HepG2 (cell line): Measurements from ENCODE around the gene SMARCD1. TPM values are rescaled to one million over a fixed set of nuclear protein-coding genes. Genes with fewer than 3 reads are reported as not detected.

ENCODE experiments used
- FIP1L1 ChIP-seq: fragments of 200-400 bp; formaldehyde crosslinking; IDR thresholded peaks from 2 replicates; pipeline ENCODE4 v1.6.1; 2018; ENCODE audit warnings: low read depth, mild to moderate bottlenecking, low read length, moderate library complexity, borderline replicate concordance; ENCODE audit not compliant: insufficient read depth
- GATA4 ChIP-seq: sonication (generic); IDR thresholded peaks from 2 replicates; pipeline ENCODE4 v1.6.1; 2016; ENCODE audit warnings: antibody characterized with exemption, low read depth, borderline replicate concordance
- HNF4A ChIP-seq: sonication (generic); formaldehyde crosslinking; IDR thresholded peaks from 2 replicates; pipeline ENCODE4 v1.4.0; 2020; ENCODE audit warnings: missing genetic modification reagents
- HOXA9 ChIP-seq: sonication (generic); formaldehyde crosslinking; IDR thresholded peaks from 2 replicates; pipeline ENCODE4 v1.8.1; 2022; ENCODE audit warnings: missing genetic modification reagents, mild to moderate bottlenecking, moderate library complexity, borderline replicate concordance
- JARID2 ChIP-seq: sonication (generic); formaldehyde crosslinking; IDR thresholded peaks from 2 replicates; pipeline ENCODE4 v1.8.1; 2023; ENCODE audit warnings: missing genetic modification reagents, inconsistent platforms; ENCODE audit not compliant: insufficient replicate concordance
- MLLT10 ChIP-seq: sonication (generic); formaldehyde crosslinking; IDR thresholded peaks from 2 replicates; pipeline ENCODE4 v1.4.0; 2020; ENCODE audit warnings: missing genetic modification reagents
- NFATC3 ChIP-seq: sonication (generic); formaldehyde crosslinking; IDR thresholded peaks from 2 replicates; pipeline ENCODE4 v1.5.1; 2020; ENCODE audit warnings: mild to moderate bottlenecking, missing genetic modification reagents
- ONECUT2 ChIP-seq: sonication (generic); formaldehyde crosslinking; IDR thresholded peaks from 2 replicates; pipeline ENCODE4 v1.4.0; 2020; ENCODE audit warnings: missing genetic modification reagents
- PHF5A ChIP-seq: IDR thresholded peaks from one replicate; pipeline ENCODE4 v1.6.1; 2018; ENCODE audit warnings: low read depth, missing genetic modification reagents; ENCODE audit not compliant: unreplicated experiment
- POGK ChIP-seq: sonication (generic); formaldehyde crosslinking; conservative IDR thresholded peaks from 2 replicates; pipeline ENCODE4 v1.8.0; 2022; ENCODE audit warnings: mild to moderate bottlenecking, moderate library complexity, missing genetic modification reagents
- ZBTB44 ChIP-seq: sonication (generic); formaldehyde crosslinking; IDR thresholded peaks from 2 replicates; pipeline ENCODE4 v1.4.0; 2020; ENCODE audit warnings: missing genetic modification reagents
- ZNF253 ChIP-seq: sonication (generic); formaldehyde crosslinking; IDR thresholded peaks from 2 replicates; pipeline ENCODE4 v1.8.0; 2022; ENCODE audit warnings: mild to moderate bottlenecking, missing genetic modification reagents, borderline replicate concordance
- ZNF616 ChIP-seq: sonication (generic); formaldehyde crosslinking; IDR thresholded peaks from 2 replicates; pipeline ENCODE4 v1.5.0; 2020; ENCODE audit warnings: low read depth, mild to moderate bottlenecking, missing genetic modification reagents
- ZNF777 ChIP-seq: sonication (generic); formaldehyde crosslinking; IDR thresholded peaks from 2 replicates; pipeline ENCODE4 v1.4.0; 2020; ENCODE audit warnings: missing genetic modification reagents
- ZSCAN9 ChIP-seq: IDR thresholded peaks from 2 replicates; pipeline ENCODE4 v1.6.1; 2016; ENCODE audit warnings: borderline replicate concordance
- polyA plus RNA-seq, 8 experiments: library from polyadenylated mRNA; depleted of rRNA in 3 of 8; stranded (reverse) in 7 of 8; unstranded in 1 of 8; fragments of >200 nt; fragmentation: Illumina TruSeq in 4 of 8; extraction: Trizol in 4 of 8; gene quantifications; 2 replicates each; pipeline versions ENCODE4 v1.2.1 to v1.2.3, GENCODE V29; 2011 to 2016; ENCODE audit warnings: low read depth in 4 of 8, missing spikeins in 1 of 8, mixed read lengths in 1 of 8; ENCODE audit not compliant: insufficient read depth in 1 of 8
- total RNA-seq, 5 experiments: library from RNA; depleted of rRNA; stranded (reverse); fragments of >200 nt; fragmentation: Illumina TruSeq; extraction: Trizol; gene quantifications; 2 replicates each; pipeline ENCODE4 v1.2.3, GENCODE V29; 2016; ENCODE audit warnings: low read depth in 1 of 5
- TF ChIP-seq, protein P1 (sequence below): sonication (generic); formaldehyde crosslinking; IDR thresholded peaks from 2 replicates; pipeline ENCODE4 v1.4.0; 2020; ENCODE audit warnings: low read depth, mild to moderate bottlenecking, missing genetic modification reagents
- TF ChIP-seq, protein P2 (sequence below): sonication (generic); formaldehyde crosslinking; conservative IDR thresholded peaks from 2 replicates; pipeline ENCODE4 v1.5.0; 2020; ENCODE audit warnings: missing genetic modification reagents
- TF ChIP-seq, protein P3 (sequence below): sonication (generic); formaldehyde crosslinking; IDR thresholded peaks from 2 replicates; pipeline ENCODE4 v1.8.0; 2022; ENCODE audit warnings: mild to moderate bottlenecking, missing genetic modification reagents, moderate library complexity

SMARCD1 gene
- total and polyA plus RNA-seq, 2 of the 13 experiments (the other 11 are each of a cell fraction or from before 2014, with no cell fraction given), result 51.7 to 54.6 TPM

- TF ChIP-seq HNF4A (CRISPR knock-in tag) (no peak), ZNF253 (CRISPR knock-in tag) (no peak), FIP1L1 (no peak), ZBTB44 (CRISPR knock-in tag) (no peak), GATA4 (no peak), POGK (CRISPR knock-in tag) (no peak), ZSCAN9 (CRISPR knock-in tag) (no peak), PHF5A (CRISPR knock-in tag) (no peak), ZNF777 (CRISPR knock-in tag) (no peak), ONECUT2 (CRISPR knock-in tag) (no peak), NFATC3 (CRISPR knock-in tag) (no peak), MLLT10 (CRISPR knock-in tag) (no peak), HOXA9 (CRISPR knock-in tag) (no peak), ZNF616 (CRISPR knock-in tag) (no peak), JARID2 (CRISPR knock-in tag) (no peak)
- TF ChIP-seq, protein P1, sequence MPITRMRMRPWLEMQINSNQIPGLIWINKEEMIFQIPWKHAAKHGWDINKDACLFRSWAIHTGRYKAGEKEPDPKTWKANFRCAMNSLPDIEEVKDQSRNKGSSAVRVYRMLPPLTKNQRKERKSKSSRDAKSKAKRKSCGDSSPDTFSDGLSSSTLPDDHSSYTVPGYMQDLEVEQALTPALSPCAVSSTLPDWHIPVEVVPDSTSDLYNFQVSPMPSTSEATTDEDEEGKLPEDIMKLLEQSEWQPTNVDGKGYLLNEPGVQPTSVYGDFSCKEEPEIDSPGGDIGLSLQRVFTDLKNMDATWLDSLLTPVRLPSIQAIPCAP (CRISPR knock-in tag), result no peak
- TF ChIP-seq, protein P2, sequence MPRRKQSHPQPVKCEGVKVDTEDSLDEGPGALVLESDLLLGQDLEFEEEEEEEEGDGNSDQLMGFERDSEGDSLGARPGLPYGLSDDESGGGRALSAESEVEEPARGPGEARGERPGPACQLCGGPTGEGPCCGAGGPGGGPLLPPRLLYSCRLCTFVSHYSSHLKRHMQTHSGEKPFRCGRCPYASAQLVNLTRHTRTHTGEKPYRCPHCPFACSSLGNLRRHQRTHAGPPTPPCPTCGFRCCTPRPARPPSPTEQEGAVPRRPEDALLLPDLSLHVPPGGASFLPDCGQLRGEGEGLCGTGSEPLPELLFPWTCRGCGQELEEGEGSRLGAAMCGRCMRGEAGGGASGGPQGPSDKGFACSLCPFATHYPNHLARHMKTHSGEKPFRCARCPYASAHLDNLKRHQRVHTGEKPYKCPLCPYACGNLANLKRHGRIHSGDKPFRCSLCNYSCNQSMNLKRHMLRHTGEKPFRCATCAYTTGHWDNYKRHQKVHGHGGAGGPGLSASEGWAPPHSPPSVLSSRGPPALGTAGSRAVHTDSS (CRISPR knock-in tag), result no peak
- TF ChIP-seq, protein P3, sequence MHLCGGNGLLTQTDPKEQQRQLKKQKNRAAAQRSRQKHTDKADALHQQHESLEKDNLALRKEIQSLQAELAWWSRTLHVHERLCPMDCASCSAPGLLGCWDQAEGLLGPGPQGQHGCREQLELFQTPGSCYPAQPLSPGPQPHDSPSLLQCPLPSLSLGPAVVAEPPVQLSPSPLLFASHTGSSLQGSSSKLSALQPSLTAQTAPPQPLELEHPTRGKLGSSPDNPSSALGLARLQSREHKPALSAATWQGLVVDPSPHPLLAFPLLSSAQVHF, result no peak
Measured at GRCh38 chr12:50070314-50071060, 14.7 kb upstream of the SMARCD1 start (continued).
